H1 (cell line): ENCODE data around the gene TMEM221. TPM values are rescaled to one million over a fixed set of nuclear protein-coding genes. Genes with fewer than 3 reads are reported as not detected.

Source experiments
- CTCF ChIA-PET: fragments of 300-600 bp; sonication (Branson Sonifier 250); formaldehyde crosslinking; loops from one replicate; lab custom pipeline; 2021; ENCODE audit not compliant: partially characterized antibody; lab: Charles Lee
- POLR2A ChIA-PET: fragments of 300-600 bp; sonication (Branson Sonifier 250); formaldehyde crosslinking; loops from one replicate; lab custom pipeline; 2021; ENCODE audit warnings: inconsistent platforms; ENCODE audit not compliant: partially characterized antibody; lab: Charles Lee
- DNase-seq, 2 experiments: peaks; one replicate each; pipeline versions ENCODE4 v3.0.0 to v3.0.0-alpha.2; 2010 to 2022; ENCODE audit warnings: low spot score in 2 of 2, low read depth in 1 of 2, mixed read lengths in 1 of 2
- FAIRE-seq: peaks from 2 replicates; lab custom pipeline; 2011; peaks lifted over from hg19 to GRCh38; lab: Jason Lieb, UNC
- H2AFZ ChIP-seq: 2 replicates; pipeline ENCODE4 v1.8.1; 2012; ENCODE audit warnings: low read length, inconsistent platforms
- H2AK5ac ChIP-seq: 2 replicates; pipeline ENCODE4 v1.6.1; 2013; ENCODE audit warnings: low read depth, low read length
- H2BK120ac ChIP-seq: replicated peaks from 2 replicates; pipeline ENCODE3; 2013; ENCODE audit warnings: low read depth, low read length, inconsistent platforms
- H2BK12ac ChIP-seq: 2 replicates; pipeline ENCODE4 v1.6.1; 2013; ENCODE audit warnings: low read depth, low read length
- H2BK15ac ChIP-seq: 2 replicates; pipeline ENCODE4 v1.6.1; 2013; ENCODE audit warnings: low read length
- H2BK20ac ChIP-seq: 2 replicates; pipeline ENCODE4 v1.6.1; 2013; ENCODE audit warnings: low read length
- H2BK5ac ChIP-seq: 2 replicates; pipeline ENCODE4 v1.6.1; 2013; ENCODE audit warnings: low read depth, low read length
- H3K14ac ChIP-seq: 2 replicates; pipeline ENCODE4 v1.6.1; 2013; ENCODE audit warnings: inconsistent platforms; ENCODE audit not compliant: insufficient read length
- H3K18ac ChIP-seq: 2 replicates; pipeline ENCODE4 v1.6.1; 2013; ENCODE audit warnings: low read length; ENCODE audit errors: extremely low read depth
- H3K23ac ChIP-seq: 2 replicates; pipeline ENCODE4 v1.6.1; 2013; ENCODE audit warnings: inconsistent platforms; ENCODE audit not compliant: insufficient read length
- H3K23me2 ChIP-seq: 2 replicates; pipeline ENCODE4 v1.6.1; 2013; ENCODE audit warnings: low read depth, low read length
- H3K27ac ChIP-seq: 2 replicates; pipeline ENCODE4 v1.6.1; 2011; ENCODE audit warnings: low read depth, low read length, inconsistent platforms
- H3K27me3 ChIP-seq, 4 experiments: replicated peaks in 1 of 4; 1 replicate in 1 of 4; 2 replicates in 3 of 4; pipeline versions ENCODE4 v1.6.1 to v1.8.1; 2011 to 2013; ENCODE audit warnings: low read length in 3 of 4, mild to moderate bottlenecking in 3 of 4, inconsistent platforms in 2 of 4, mixed read lengths in 2 of 4, moderate library complexity in 1 of 4; ENCODE audit not compliant: control insufficient read depth in 3 of 4, insufficient read depth in 3 of 4; ENCODE audit errors: extremely low read depth in 1 of 4
- H3K36me3 ChIP-seq, 4 experiments: 2 replicates each; pipeline versions ENCODE4 v1.6.1 to v1.8.1; 2011 to 2013; ENCODE audit warnings: mild to moderate bottlenecking in 4 of 4, low read length in 3 of 4, moderate library complexity in 2 of 4, control low read depth in 1 of 4, inconsistent platforms in 1 of 4; ENCODE audit not compliant: insufficient read depth in 4 of 4, control insufficient read depth in 2 of 4
- H3K4ac ChIP-seq: replicated peaks from 2 replicates; pipeline ENCODE3; 2013; ENCODE audit warnings: low read length, low read depth, mixed read lengths, inconsistent platforms; ENCODE audit not compliant: insufficient read length
- H3K4me1 ChIP-seq, 4 experiments: replicated peaks in 1 of 4; 1 replicate in 1 of 4; 2 replicates in 3 of 4; pipeline versions ENCODE4 v1.6.1 to v1.8.1; 2011 to 2013; ENCODE audit warnings: low read length in 3 of 4, inconsistent platforms in 2 of 4, mixed read lengths in 1 of 4; ENCODE audit not compliant: insufficient read depth in 4 of 4, control insufficient read depth in 3 of 4
- H3K4me2 ChIP-seq, 2 experiments: 2 replicates each; pipeline versions ENCODE4 v1.6.1 to v1.8.1; 2011 to 2013; ENCODE audit warnings: low read depth in 2 of 2, low read length in 2 of 2, control low read depth in 1 of 2, inconsistent platforms in 1 of 2, mild to moderate bottlenecking in 1 of 2; ENCODE audit not compliant: insufficient read depth in 1 of 2
- H3K4me3 ChIP-seq, 4 experiments: fragments of 200-600, 300-600 bp in 1 of 4; sonication (generic), shearing (Covaris generic), sonication (Bioruptor Twin) in 1 of 4; 2 replicates each; pipeline versions ENCODE4 v1.5.1 to v1.8.1; 2011 to 2016; ENCODE audit warnings: low read length in 4 of 4, low read depth in 3 of 4, control low read depth in 2 of 4, inconsistent platforms in 2 of 4, mild to moderate bottlenecking in 2 of 4, mixed read lengths in 1 of 4, moderate library complexity in 1 of 4; ENCODE audit not compliant: insufficient read depth in 2 of 4; ENCODE audit errors: extremely low read depth in 1 of 4
- H3K56ac ChIP-seq: replicated peaks from 2 replicates; pipeline ENCODE3; 2013; ENCODE audit warnings: low read depth, mild to moderate bottlenecking, mixed read lengths, low read length, inconsistent platforms; ENCODE audit not compliant: insufficient read length
- H3K79me1 ChIP-seq: 2 replicates; pipeline ENCODE4 v1.6.1; 2013; ENCODE audit warnings: low read depth, low read length, control low read depth
- H3K79me2 ChIP-seq, 2 experiments: 2 replicates each; pipeline versions ENCODE4 v1.6.1 to v1.8.1; 2012 to 2013; ENCODE audit warnings: low read length in 2 of 2, mild to moderate bottlenecking in 2 of 2, inconsistent platforms in 1 of 2; ENCODE audit not compliant: insufficient read depth in 2 of 2, control insufficient read depth in 1 of 2
- H3K9ac ChIP-seq, 4 experiments: replicated peaks in 1 of 4; 1 replicate in 1 of 4; 2 replicates in 3 of 4; pipeline versions ENCODE4 v1.6.1 to v1.8.1; 2011 to 2013; ENCODE audit warnings: low read depth in 3 of 4, low read length in 3 of 4, control low read depth in 2 of 4, mild to moderate bottlenecking in 2 of 4, moderate library complexity in 2 of 4, inconsistent platforms in 1 of 4; ENCODE audit errors: extremely low read depth in 1 of 4
- H3K9me3 ChIP-seq, 2 experiments: 2 replicates each; pipeline versions ENCODE4 v1.6.1 to v1.8.1; 2012 to 2013; ENCODE audit warnings: mild to moderate bottlenecking in 2 of 2, moderate library complexity in 2 of 2, control low read depth in 1 of 2, inconsistent platforms in 1 of 2, low read depth in 1 of 2, low read length in 1 of 2, mixed read lengths in 1 of 2; ENCODE audit not compliant: insufficient read depth in 2 of 2
- H4K20me1 ChIP-seq, 2 experiments: replicated peaks in 1 of 2; 2 replicates each; pipeline versions ENCODE3 to v1.8.1; 2011 to 2013; ENCODE audit warnings: inconsistent platforms in 2 of 2, low read length in 2 of 2, mild to moderate bottlenecking in 1 of 2; ENCODE audit not compliant: insufficient read depth in 2 of 2, control insufficient read depth in 1 of 2
- H4K5ac ChIP-seq: 2 replicates; pipeline ENCODE4 v1.6.1; 2013; ENCODE audit warnings: low read length, low read depth, mixed read lengths, inconsistent platforms; ENCODE audit not compliant: insufficient read length
- H4K8ac ChIP-seq: 2 replicates; pipeline ENCODE4 v1.8.0; 2013; ENCODE audit warnings: mild to moderate bottlenecking, moderate library complexity, low read length, inconsistent platforms; ENCODE audit not compliant: insufficient read depth; ENCODE audit errors: extremely low read depth
- H4K91ac ChIP-seq: replicated peaks from 2 replicates; pipeline ENCODE3; 2013; ENCODE audit warnings: low read length, mixed read lengths, inconsistent platforms; ENCODE audit not compliant: insufficient read length
- ATF2 ChIP-seq: IDR thresholded peaks from 2 replicates; pipeline ENCODE4 v1.6.1; 2012; ENCODE audit warnings: low read length, inconsistent platforms
- BCL11A ChIP-seq, 2 experiments: IDR thresholded peaks; one replicate each; pipeline ENCODE4 v1.6.1; 2011; ENCODE audit warnings: low read depth in 2 of 2, low read length in 2 of 2, mild to moderate bottlenecking in 2 of 2
- POLR2AphosphoS5 ChIP-seq: IDR thresholded peaks from 2 replicates; pipeline ENCODE4 v1.6.1; 2011; ENCODE audit warnings: low read depth, low read length
- whole genome bisulfite sequencing, 2 experiments: shearing (Covaris generic) in 1 of 2; methylation state at CpG; one replicate each; pipeline versions ENCODE4 v1.1.6 to v1.1.7; 2013 to 2015; ENCODE audit warnings: low lambda C conversion rate in 2 of 2, mixed read lengths in 2 of 2, inconsistent platforms in 1 of 2, low coverage in 1 of 2, missing lambda C conversion rate in 1 of 2; ENCODE audit not compliant: insufficient replicate concordance in 2 of 2, insufficient coverage in 1 of 2, insufficient read length in 1 of 2; ENCODE audit errors: extremely low coverage in 1 of 2, missing lambda C conversion rate in 1 of 2; 5-methylcytosine and 5-hydroxymethylcytosine counted together
- polyA plus RNA-seq, 7 experiments: library from polyadenylated mRNA; depleted of rRNA in 3 of 7; stranded (reverse) in 5 of 7; unstranded in 2 of 7; fragments of >200 nt in 5 of 7; fragments of 200-250 nt in 2 of 7; gene quantifications; 1 replicate in 5 of 7; 2 replicates in 1 of 7; 4 replicates in 1 of 7; pipeline versions ENCODE4 v1.2.1 to v1.2.3, GENCODE V29; 2011 to 2013; ENCODE audit warnings: missing spikeins in 2 of 7, mixed read lengths in 2 of 7
- total RNA-seq: library from RNA; stranded (reverse); fragmentation: NEBNext Ultra II Directional; extraction: Animal tissue kit (Norgen Biotek cat#: 25700); gene quantifications from 2 replicates; pipeline ENCODE4 v1.2.1, GENCODE V29; 2021

The TMEM221 gene
- total and polyA plus RNA-seq, 2 of the 8 experiments (the other 6 are each of a cell fraction or from before 2014, with no cell fraction given) = 1.4 to 2.0 TPM

GRCh38 chr19:17471410-17472125 lies 23.1 kb upstream of the TMEM221 start:
- Histone ChIP-seq H2BK20ac (no peak overlapping the region), H3K18ac (no peak overlapping the region), H3K36me3 (no peaks in the 10 kb centered on the region), H2BK5ac (no peak overlapping the region; the same call in 1 of the 2 replicates), H3K4me2 (peak overlapping the region; percentile 74 to 91), H3K27ac (no peak overlapping the region), H3K4me3 (peak overlapping the region; percentile 58 to 84 (median 66); a peak in 5 of 8 replicates), H4K20me1 (no peaks in the 10 kb centered on the region), H4K8ac (peak overlapping the region; percentile 80), H3K56ac (no peak overlapping the region), H4K5ac (no peak overlapping the region), H3K23me2 (peaks cover 16% of the 10 kb centered on the region; the same call in 1 of the 2 replicates), H3K14ac (no peak overlapping the region), H2AFZ (no peak overlapping the region), H3K27me3 (peaks cover 0 to 11% (median 5%) of the 10 kb centered on the region in 4 experiments; a peak in 3 of 7 replicates), H3K9me3 (no peaks in the 10 kb centered on the region), H2AK5ac (no peak overlapping the region), H3K9ac (no peak overlapping the region), H3K4ac (no peak overlapping the region), H3K4me1 (peaks cover 0 to 17% (median 8%) of the 10 kb centered on the region in 4 experiments; a peak in 5 of 7 replicates), H3K79me1 (no peaks in the 10 kb centered on the region), H3K79me2 (no peaks in the 10 kb centered on the region; a peak in 1 of 4 replicates), H4K91ac (no peak overlapping the region), H2BK120ac (no peak overlapping the region), H2BK15ac (no peak overlapping the region; the same call in 1 of the 2 replicates), H2BK12ac (no peak overlapping the region), H3K23ac (no peak overlapping the region)
- FAIRE-seq (no peak), DNase-seq (no peak)
- ChIA-PET POLR2A (interaction anchor here (0.9 to 2.4 kb wide), 11 partner anchors 9 to 135 kb away, joined by 3 to 11 read pairs (median 3); partner anchors contain the start of genes BST2 and PGLS), CTCF (interaction anchor here (0.8 to 2.6 kb wide), 12 partner anchors 10 to 312 kb away, joined by 3 to 9 read pairs (median 4); partner anchors contain the start of genes NXNL1 and TMEM221)
- 62% methylated on average over 12 of the region's 12 CpGs; no CpG with 5 or more reads in 1 of the 2 experiments for WGBS, 2 experiments
- TF ChIP-seq ATF2 (no peak), POLR2AphosphoS5 (no peak), BCL11A (IDR thresholded peaks at IDR 0.05; ENCODE audit: low read depth in 2 of 2, low read length in 2 of 2) (no peak)
